ENCODE measurements around the gene CDH20.

GRCh38 chr18:61464551-61465142, 131.4 kb downstream of the CDH20 start:
- TF ChIP-seq POLR2A (IDR thresholded peaks at IDR 0.05; ENCODE audit: low read depth, low read length) (no peak), POLR2AphosphoS5 (IDR thresholded peaks at IDR 0.05; ENCODE audit: low read depth, low read length) (no peak), TAF1 (IDR thresholded peaks at IDR 0.05; ENCODE audit: low read depth, low read length) (no peak), SPI1 (IDR thresholded peaks at IDR 0.05; ENCODE audit: low read depth, low read length) (no peak), PAX5 (IDR thresholded peaks at IDR 0.05; ENCODE audit: insufficient read depth, low read length, severe bottlenecking) (no peak), POU2F2 (IDR thresholded peaks at IDR 0.05; ENCODE audit: low read depth, low read length) (no peak)
